Kidney (tissue), 22 donors: ENCODE results near the gene DACT3. TPM values are rescaled to one million over a fixed set of nuclear protein-coding genes. Genes with fewer than 3 reads are reported as not detected.
A peak's percentile ranks its signal among the peaks of the same experiment; 100 is the strongest.

Source experiments
- DNase-seq, 5 donors: peaks; one replicate each; pipeline ENCODE4 v3.0.0-alpha.2; 2013 to 2020
- FAIRE-seq: peaks from 2 replicates; lab custom pipeline; 2012; peaks lifted over from hg19 to GRCh38; lab: Jason Lieb, UNC
- H3K27ac ChIP-seq, 2 donors: one replicate each; pipeline ENCODE4 v1.7.0; 2013; ENCODE audit warnings: low read depth in 2 of 2, low read length in 2 of 2, inconsistent platforms in 1 of 2
- H3K27me3 ChIP-seq: one replicate; pipeline ENCODE4 v1.7.1; 2013; ENCODE audit warnings: low read length, inconsistent platforms; ENCODE audit not compliant: control insufficient read depth, insufficient read depth
- H3K36me3 ChIP-seq, 3 donors: one replicate each; pipeline versions ENCODE4 v1.7.0 to v1.7.1; 2013; ENCODE audit warnings: low read length in 3 of 3, control low read depth in 1 of 3, inconsistent platforms in 1 of 3; ENCODE audit not compliant: insufficient read depth in 3 of 3, control insufficient read depth in 2 of 3
- H3K4me1 ChIP-seq, 3 donors: one replicate each; pipeline versions ENCODE4 v1.7.0 to v1.7.1; 2013; ENCODE audit warnings: low read length in 3 of 3, inconsistent platforms in 1 of 3, low read depth in 1 of 3; ENCODE audit not compliant: control insufficient read depth in 2 of 3, insufficient read depth in 2 of 3
- H3K4me3 ChIP-seq, 3 donors: one replicate each; pipeline versions ENCODE4 v1.7.0 to v1.8.1; 2013; ENCODE audit warnings: low read length in 3 of 3, control low read depth in 1 of 3, inconsistent platforms in 1 of 3
- H3K9ac ChIP-seq, 3 donors: one replicate each; pipeline versions ENCODE4 v1.7.0 to v1.7.1; 2013; ENCODE audit warnings: low read length in 3 of 3, control low read depth in 1 of 3, inconsistent platforms in 1 of 3
- H3K9me3 ChIP-seq, 3 donors: one replicate each; pipeline versions ENCODE4 v1.7.0 to v1.7.1; 2013; ENCODE audit warnings: low read length in 3 of 3, control low read depth in 1 of 3, inconsistent platforms in 1 of 3; ENCODE audit not compliant: control insufficient read depth in 2 of 3, insufficient read depth in 1 of 3
- intact Hi-C: fragments of 100-400 bp; cut with DNase I; formaldehyde crosslinking; loops from one replicate; pipeline ENCODE4 v1.11.1; 2022
- long read RNA-seq, 10 donors: library from polyadenylated mRNA in 1 of 10; unstranded in 1 of 10; transcript quantifications; one replicate each; pipeline ENCODE4 v2.0.0 and lab custom pipeline, GENCODE V29; 2021 to 2026
- polyA plus RNA-seq: library from polyadenylated mRNA; stranded (reverse); fragments of 350-450 nt; fragmentation: Illumina TruSeq; extraction: RNeasy Lipid Tissue Mini Kit (QIAGEN cat#74804); gene quantifications from one replicate; pipeline ENCODE4 v1.2.3, GENCODE V29; 2014; ENCODE audit warnings: low read depth, low replicate concordance; ENCODE audit not compliant: insufficient read depth
- total RNA-seq: library from RNA; stranded (reverse); fragmentation: NEBNext Ultra II Directional; extraction: Animal tissue kit (Norgen Biotek cat#: 25700); gene quantifications from one replicate; pipeline ENCODE4 v1.2.1, GENCODE V29; 2021
- TF ChIP-seq, protein P1 (sequence below): IDR thresholded peaks from 3 replicates; pipeline ENCODE4 v1.5.1; 2012; ENCODE audit warnings: mild to moderate bottlenecking, moderate library complexity, borderline replicate concordance; ENCODE audit not compliant: insufficient read depth; ENCODE audit errors: extremely low read depth
- donor health status: control.
- donor health status: control.
- donor health status: control.
- donor health status: control.
- donor health status: control.
- donor health status: DM: yes; HTN: yes; CAD: no.
- donor health status: Normal renal cell carcinoma (clear cell type).

The DACT3 gene, protein sequence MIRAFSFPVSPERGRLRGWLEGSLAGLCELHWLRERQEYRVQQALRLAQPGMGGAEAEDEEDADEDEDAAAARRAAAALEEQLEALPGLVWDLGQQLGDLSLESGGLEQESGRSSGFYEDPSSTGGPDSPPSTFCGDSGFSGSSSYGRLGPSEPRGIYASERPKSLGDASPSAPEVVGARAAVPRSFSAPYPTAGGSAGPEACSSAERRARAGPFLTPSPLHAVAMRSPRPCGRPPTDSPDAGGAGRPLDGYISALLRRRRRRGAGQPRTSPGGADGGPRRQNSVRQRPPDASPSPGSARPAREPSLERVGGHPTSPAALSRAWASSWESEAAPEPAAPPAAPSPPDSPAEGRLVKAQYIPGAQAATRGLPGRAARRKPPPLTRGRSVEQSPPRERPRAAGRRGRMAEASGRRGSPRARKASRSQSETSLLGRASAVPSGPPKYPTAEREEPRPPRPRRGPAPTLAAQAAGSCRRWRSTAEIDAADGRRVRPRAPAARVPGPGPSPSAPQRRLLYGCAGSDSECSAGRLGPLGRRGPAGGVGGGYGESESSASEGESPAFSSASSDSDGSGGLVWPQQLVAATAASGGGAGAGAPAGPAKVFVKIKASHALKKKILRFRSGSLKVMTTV
- 10.4 TPM for total RNA-seq
- 5.4 TPM for polyA plus RNA-seq
- long read RNA-seq, donor 1, partial matches to known transcripts: 0 of 2 reads
- long read RNA-seq, donor 1, other reads (novel, unspliced or antisense): 0 of 2 reads
- long read RNA-seq, donor 2, transcript DACT3-202 (4 exons, 2,834 nt): major isoform, 8 of 8 reads
- long read RNA-seq, donor 2, partial matches to known transcripts: 0 of 8 reads
- long read RNA-seq, donor 2, other reads (novel, unspliced or antisense): 0 of 8 reads
- long read RNA-seq, donor 3, transcript DACT3-202 (4 exons, 2,834 nt): major isoform, 7 of 8 reads
- long read RNA-seq, donor 3, partial matches to known transcripts: 0 of 8 reads
- long read RNA-seq, donor 3, other reads (novel, unspliced or antisense): 0 of 8 reads
- long read RNA-seq, donor 4, partial matches to known transcripts: 0 of 4 reads
- long read RNA-seq, donor 4, other reads (novel, unspliced or antisense): 0 of 4 reads
- long read RNA-seq, donor 5: 0 reads
- long read RNA-seq, donor 6, transcript DACT3-202 (4 exons, 2,834 nt): major isoform, 11 of 12 reads
- long read RNA-seq, donor 6, partial matches to known transcripts: 0 of 12 reads
- long read RNA-seq, donor 6, other reads (novel, unspliced or antisense): 0 of 12 reads
- long read RNA-seq, donor 7, transcript DACT3-202 (4 exons, 2,834 nt): major isoform, 5 of 9 reads
- long read RNA-seq, donor 7, partial matches to known transcripts: 1 of 9 reads
- long read RNA-seq, donor 7, other reads (novel, unspliced or antisense): 3 of 9 reads
- long read RNA-seq, donor 8, transcript DACT3-202 (4 exons, 2,834 nt): major isoform, 6 of 8 reads
- long read RNA-seq, donor 8, partial matches to known transcripts: 0 of 8 reads
- long read RNA-seq, donor 8, other reads (novel, unspliced or antisense): 0 of 8 reads
- long read RNA-seq, donor 9, partial matches to known transcripts: 0 of 3 reads
- long read RNA-seq, donor 9, other reads (novel, unspliced or antisense): 0 of 3 reads
- long read RNA-seq, donor 10, partial matches to known transcripts: 0 of 3 reads
- long read RNA-seq, donor 10, other reads (novel, unspliced or antisense): 0 of 3 reads

DNA sequence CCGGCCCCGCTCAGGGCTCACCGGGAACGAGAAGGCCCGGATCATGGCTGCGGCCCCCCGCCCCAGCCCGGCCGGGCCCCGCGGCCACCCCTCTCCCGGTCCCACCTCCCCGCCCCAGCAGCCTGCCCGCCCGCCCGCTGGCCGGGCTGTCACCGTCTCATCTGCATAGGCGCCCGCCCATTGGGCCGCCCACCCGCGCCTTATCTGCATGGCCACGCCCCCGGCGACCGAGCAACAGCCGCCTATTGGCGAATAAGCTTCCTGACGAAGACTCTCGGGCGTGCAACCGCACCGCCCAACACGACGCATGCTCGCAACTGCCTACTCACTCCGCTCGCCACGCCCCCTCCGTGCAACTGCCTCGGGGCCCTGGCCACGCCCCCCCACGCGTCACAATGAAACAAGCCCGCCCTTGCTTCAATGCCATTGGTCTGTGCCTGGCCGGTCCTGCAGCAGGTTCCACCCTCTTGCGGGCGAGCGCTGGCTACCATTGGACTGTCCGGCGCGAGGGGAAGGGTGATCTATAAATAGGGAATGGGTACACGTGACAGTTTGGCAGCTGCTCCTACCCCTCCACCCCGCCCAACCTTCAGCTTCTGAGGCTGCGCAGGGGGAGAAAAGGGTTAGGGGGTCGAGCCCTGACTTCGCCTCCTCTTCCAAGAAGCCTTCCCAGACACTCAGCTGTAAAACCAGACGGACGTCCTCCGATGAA, at the start of gene DACT3:
Gene DACT3 (minus strand): TSS at position 163 of the 712 bp plus-strand sequence. CDS start 118 bp downstream, at position 45.
- peaks cover 0 to 5% (median 0%) of the 10 kb centered on the region in 3 donors for H3K4me1 ChIP-seq
- no peaks in the 10 kb centered on the region for H3K9me3 ChIP-seq
- H3K9ac ChIP-seq: peak within 1 kb of the TSS; percentile 9 to 74 (median 41)
- H3K27ac ChIP-seq: peak within 1 kb of the TSS; percentile 59 to 83
- intact Hi-C loops: loop anchor here (5.0 kb wide), 1 partner anchor 49 kb away; no protein-coding TSS in a partner anchor
- DNase-seq: peak; percentile 100
- H3K36me3 ChIP-seq: peaks cover 0 to 2% (median 0%) of the 10 kb centered on the region in 3 donors
- H3K27me3 ChIP-seq: no peaks in the 10 kb centered on the region
- FAIRE-seq: peak; percentile 99
- H3K4me3 ChIP-seq: peak within 1 kb of the TSS; percentile 58 to 84 (median 58)
- TF ChIP-seq, protein P1, sequence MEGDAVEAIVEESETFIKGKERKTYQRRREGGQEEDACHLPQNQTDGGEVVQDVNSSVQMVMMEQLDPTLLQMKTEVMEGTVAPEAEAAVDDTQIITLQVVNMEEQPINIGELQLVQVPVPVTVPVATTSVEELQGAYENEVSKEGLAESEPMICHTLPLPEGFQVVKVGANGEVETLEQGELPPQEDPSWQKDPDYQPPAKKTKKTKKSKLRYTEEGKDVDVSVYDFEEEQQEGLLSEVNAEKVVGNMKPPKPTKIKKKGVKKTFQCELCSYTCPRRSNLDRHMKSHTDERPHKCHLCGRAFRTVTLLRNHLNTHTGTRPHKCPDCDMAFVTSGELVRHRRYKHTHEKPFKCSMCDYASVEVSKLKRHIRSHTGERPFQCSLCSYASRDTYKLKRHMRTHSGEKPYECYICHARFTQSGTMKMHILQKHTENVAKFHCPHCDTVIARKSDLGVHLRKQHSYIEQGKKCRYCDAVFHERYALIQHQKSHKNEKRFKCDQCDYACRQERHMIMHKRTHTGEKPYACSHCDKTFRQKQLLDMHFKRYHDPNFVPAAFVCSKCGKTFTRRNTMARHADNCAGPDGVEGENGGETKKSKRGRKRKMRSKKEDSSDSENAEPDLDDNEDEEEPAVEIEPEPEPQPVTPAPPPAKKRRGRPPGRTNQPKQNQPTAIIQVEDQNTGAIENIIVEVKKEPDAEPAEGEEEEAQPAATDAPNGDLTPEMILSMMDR: no peak

DNA sequence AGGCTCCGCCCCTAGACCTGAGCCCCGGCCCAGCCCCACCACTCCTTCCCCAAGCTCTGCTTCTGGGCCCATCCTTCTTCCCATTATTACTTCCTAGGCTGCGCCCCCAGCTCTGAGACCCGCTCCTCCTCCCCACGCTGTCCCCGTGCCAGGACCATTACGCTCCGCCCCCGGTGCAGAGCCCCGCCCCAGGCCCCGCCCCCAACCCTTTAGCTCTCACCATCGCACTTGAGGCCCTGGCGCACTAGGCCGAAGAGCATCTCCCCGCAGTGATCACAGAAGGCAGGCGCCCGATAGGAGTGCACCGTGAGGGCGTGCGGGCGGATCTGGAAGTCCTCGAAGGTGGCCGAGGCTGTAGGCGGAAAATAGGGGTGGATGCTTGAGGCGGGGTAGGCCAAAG, 49.7 kb upstream of the DACT3 start:
- no peak overlapping the region for H3K27ac ChIP-seq
- no peak for FAIRE-seq
- H3K36me3 ChIP-seq: peaks cover 2 to 10% (median 3%) of the 10 kb centered on the region in 3 donors
- no peak overlapping the region for H3K9ac ChIP-seq
- no peaks in the 10 kb centered on the region for H3K9me3 ChIP-seq
- no peak for DNase-seq
- intact Hi-C loops: no loop called here
- H3K4me1 ChIP-seq: peaks cover 2 to 10% (median 5%) of the 10 kb centered on the region in 3 donors
- H3K27me3 ChIP-seq: no peaks in the 10 kb centered on the region
- TF ChIP-seq, protein P1: no peak
- no peak overlapping the region for H3K4me3 ChIP-seq
